Raji (cell line): ENCODE data around the gene PGBD5.

Experiments used
- POLR2A ChIP-seq: IDR thresholded peaks from 2 replicates; pipeline ENCODE4 v1.6.1; 2011; ENCODE audit warnings: low read depth, low read length, control low read depth; ENCODE audit not compliant: insufficient read depth

The PGBD5 gene

DNA sequence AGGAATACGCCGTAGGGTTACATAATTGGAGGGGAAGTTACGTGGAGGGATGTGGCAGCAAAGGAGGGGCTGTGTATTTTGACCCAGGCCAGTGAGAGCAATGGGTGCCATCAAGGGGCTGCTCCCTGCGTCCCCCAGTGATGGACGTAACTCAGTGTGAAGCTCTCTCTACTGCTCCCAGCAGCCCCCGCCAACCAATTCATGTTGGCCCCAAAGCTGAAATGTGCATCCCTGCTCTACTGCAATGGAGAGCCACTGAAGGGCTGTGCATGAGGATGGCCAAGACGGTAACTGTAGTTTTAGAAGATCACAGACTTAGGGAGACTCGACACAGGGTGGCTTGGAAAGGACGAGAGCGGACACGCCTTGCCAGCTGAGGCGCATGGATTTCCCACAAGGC, 38.3 kb downstream of the PGBD5 start:
- TF ChIP-seq POLR2A: no peak

DNA sequence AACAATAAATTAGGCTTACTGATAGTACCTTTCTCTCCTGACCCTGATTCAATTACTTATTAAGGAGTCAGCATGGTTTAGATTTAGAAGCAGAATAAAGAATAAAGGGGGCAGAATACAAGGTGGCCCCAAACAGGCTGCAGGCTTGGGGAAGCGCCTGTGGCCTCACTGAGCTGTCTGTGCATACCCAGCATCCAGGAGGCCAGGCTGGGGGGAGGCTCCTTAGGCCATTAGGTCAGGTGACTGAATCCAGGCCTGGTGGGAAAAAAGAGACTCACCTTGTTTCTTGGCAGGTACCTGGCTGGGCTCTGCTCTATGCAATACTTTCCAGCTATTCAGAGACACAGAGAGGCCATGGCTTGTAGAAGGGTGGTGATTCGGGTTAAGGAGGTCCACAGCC, 38.8 kb downstream of the PGBD5 start:
- no peak for TF ChIP-seq POLR2A

DNA sequence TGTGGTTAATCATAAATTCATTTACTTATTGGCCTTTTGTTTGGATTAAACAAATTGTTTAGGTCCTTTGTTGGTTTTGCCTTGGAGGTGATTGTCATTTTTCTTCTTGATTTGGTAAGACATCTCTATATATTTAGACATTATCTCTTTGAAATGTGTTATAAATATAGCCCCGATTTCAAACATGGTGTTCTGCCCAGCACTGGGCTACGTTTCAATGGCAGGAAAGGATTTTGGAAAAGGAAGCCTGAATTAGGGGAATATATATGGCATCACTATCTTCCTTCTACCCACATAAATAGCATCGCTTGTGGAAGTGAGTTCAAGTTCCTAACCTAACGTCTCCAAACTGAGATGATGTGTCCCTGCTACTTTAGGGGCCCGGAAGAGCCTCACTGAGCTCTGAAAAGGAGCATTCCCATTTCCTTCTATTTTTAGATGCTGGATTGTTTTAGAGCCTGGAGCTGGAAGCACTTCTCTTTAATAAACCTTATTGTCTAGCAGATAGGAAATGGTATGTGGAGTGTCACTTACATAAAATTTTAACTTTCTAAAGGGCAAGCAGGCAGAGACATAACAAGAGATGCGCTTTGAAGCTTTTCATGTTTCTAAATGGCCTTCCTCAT, 39.4 kb downstream of the PGBD5 start:
- no peak for TF ChIP-seq POLR2A

DNA sequence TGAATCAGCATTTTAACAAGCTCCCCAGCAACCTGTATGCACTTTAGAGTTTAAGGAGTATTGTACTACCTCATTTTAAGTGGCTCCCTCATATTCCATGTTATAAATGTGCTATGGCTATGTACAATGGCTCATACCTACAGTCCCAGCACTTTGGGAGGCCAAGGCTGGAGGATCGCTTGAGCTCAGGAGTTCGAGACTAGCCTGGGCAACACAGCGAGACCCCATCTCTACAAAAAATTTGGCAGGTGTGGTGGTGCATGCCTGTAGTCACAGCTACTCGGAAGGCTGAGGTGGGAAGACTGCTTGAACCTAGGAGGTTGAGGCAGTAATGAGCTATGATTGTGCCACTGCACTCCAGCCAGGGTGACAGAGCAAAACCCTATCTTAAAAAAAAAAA, 40.2 kb downstream of the PGBD5 start:
- no peak for TF ChIP-seq POLR2A

DNA sequence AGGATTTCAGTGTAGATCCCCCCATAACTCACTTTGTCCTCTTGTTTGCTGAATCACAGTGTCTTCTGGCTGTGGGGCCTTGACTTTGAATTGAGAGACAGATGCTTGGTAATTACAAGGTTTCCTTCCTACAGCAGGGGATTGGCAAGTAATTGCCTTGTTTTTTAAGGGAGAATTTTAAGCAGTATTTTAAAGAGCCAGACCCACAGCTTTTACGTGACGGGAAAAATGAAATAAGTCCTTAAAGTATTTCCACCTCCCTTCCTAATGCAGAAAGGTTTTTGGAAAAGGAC, 41.0 kb downstream of the PGBD5 start:
- no peak for TF ChIP-seq POLR2A

DNA sequence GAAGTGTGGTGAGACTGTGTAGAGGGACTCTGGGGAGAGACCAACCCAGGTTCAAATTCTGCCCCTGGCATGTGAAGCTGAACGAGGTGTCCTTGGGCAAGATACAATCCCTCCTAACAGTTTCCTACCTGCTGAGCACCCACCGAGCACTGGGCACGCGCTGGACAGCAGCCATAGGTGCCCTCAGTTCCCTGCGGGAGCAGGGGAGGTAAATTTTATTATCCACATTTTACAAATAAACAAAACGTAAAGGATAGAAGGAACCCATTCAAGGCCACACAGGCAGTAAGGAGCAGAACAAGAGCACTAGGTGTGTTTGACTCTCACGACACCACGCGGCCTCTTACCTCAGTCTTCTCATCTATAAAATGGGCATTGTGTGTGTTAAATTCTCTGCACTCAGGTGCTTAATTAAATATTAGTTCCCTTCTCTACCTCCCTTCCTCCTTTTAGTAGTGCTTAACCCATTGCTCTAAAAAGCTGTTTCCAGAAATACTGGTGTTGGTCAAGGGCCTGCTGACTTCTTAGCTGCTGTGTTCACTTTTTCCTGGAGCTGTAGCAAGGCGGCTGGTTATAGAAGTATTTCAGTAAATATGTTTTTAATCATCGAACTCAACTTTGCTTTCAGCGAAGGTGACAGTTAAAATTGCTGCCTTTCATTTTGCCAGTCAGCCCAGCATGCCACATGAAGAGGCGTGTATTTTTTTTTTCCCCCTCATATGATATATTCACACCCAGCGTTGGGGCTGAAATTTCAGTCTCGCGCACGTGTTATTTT, 41.6 kb downstream of the PGBD5 start:
- no peak for TF ChIP-seq POLR2A

DNA sequence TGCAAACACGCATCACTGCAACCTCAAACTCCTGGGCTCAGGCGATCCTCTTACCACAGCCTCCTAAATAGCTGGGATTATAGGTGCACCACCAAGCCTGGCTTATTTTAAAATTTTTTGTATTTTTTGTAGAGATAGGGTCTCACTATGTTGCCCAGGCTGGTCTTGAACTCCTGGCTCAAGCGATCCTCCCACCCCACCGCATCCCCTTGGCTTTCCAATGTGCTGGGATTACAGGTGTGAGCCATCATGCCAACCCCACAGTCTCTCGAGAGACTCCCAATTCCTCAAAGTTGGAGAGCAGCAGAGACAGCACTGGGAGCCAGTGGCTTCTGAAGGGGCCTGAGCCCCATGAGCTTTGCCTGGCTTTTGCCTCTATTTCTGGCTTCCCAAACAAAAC, 42.7 kb downstream of the PGBD5 start:
- TF ChIP-seq POLR2A: no peak

DNA sequence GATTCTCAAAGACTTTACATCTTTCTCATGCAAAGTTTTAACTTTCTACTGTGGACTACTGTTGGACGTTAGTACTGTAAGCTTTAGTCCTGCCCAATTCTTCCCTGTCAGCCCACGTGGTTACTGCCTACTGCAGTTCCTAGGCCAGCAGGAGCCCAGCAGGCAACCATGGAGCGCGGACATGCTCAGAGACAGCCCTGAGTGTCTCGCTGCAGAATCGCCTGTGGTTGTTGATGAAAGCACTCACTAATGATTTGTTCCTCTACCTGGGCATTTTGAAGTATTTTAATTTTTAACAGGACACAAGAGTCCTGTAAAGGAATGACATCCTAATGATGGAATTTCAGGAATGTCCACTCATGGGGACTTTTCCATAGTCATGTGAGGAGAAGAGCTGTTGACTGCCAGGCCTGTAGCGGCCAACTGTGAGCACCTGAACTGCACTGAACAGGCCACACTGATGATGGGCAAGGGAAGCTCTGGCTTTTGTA, 44.1 kb downstream of the PGBD5 start:
- no peak for TF ChIP-seq POLR2A

DNA sequence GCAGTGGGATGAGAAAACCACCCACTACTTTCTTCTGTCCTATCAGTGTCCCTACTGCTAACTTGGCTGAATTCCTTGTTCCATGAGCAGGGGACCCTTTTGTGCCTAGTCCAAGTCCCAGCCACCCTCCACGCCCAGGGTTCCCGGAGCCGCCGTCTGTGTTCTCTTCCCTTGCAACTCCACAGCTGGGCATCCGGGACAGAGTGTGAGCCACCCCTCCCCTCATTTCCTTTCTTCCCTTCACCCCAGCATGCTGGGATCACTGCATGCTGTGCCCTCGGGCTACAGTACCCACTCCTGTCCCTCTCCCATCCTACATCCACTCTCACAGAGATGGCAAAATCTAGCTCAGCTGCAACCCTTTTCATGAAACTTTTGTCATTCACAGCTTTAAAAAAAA, 44.5 kb downstream of the PGBD5 start:
- no peak for TF ChIP-seq POLR2A

DNA sequence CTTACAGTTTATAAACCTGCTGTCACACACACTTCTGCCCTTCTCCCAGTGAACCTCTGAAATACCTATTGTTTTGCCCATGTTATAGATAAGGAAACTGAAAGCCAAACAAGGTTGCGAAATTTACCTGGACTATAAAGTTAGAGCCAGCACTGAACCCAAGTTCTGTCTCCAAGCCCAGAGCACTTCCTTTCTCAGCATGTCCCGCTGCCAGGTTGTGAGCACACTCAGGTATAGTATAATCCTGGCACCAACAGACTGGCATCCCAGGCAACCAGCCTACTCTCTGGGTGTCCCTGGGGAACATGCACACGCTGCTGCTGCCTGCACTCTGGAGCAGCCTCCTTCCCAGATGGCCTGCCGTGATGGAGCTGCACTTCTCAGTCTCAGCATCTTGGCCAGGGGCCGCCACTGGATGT, 45.1 kb downstream of the PGBD5 start:
- no peak for TF ChIP-seq POLR2A

DNA sequence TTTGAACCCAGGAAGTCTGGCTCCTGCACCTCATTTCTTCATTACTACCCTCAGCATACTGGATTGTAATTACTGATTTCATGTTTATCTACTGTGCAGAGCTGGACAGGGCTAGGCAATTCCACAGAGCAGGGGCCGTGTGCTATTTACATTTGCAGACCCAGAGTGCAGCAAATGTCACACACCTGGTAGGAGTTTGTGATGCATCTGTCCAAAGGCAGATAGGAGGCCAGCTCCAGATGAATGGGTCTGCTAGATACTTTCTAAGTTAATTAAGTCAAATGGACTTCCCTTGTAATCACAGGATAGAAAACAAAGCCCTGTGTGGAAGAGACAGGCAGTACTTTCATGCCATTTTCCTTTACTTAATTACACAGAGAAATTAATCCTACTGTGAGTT, 46.2 kb downstream of the PGBD5 start:
- TF ChIP-seq POLR2A: no peak

DNA sequence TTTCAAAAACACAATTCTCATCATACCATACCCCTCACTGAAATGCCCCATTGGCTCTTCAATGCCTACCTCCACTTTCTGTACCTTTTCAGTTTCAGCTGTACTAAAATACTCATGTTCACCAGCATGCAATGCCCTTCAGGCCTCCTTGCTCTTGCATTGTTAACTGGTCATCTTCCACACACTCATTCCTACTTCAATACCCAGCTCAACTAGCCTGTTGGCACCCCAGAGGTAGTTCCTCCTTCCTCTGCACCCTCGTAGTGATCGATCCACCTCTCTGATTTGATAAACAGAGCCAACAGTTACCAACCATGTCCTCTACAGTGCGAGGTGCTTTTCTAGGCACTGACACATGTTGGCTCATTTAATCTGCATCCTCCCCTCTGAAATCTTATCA, 46.7 kb downstream of the PGBD5 start:
- TF ChIP-seq POLR2A: no peak

DNA sequence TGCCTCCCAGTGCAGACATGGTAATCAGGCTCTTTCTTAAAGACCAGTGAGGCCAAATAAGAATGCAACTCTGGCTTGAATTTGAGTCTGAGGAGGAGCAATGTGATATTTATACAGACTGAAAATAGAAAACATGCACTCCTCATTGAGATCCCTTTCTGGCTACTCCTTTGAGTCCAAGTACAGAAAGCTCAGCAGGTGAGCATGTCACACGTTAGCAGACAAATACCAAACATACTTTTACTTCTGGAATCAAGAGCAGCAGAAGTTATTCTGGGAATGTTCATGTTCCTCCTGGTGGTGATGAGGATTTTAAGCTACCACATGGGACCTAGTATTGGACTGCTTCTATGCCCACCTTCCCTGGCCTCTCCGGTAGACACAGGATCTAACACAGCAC, 48.3 kb downstream of the PGBD5 start:
- no peak for TF ChIP-seq POLR2A

DNA sequence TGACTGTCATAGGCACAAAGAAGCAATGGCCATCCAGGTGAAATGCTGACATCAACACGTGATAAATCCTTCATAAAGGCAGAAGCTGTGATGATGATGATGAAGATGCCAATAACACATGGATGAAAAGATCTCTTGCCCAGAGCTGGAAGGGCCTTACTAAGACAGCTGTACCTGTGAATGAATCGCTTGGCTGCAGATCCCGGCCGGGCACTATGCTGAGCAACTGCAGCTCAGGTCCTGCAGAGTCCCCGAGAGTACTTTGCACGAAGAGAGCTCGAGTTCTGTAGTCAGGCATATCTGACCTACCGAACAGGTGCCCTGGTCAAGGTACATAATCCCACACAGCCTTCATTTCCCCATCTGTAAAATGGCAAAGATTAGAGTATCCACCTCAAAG, 48.8 kb downstream of the PGBD5 start:
- TF ChIP-seq POLR2A: no peak

DNA sequence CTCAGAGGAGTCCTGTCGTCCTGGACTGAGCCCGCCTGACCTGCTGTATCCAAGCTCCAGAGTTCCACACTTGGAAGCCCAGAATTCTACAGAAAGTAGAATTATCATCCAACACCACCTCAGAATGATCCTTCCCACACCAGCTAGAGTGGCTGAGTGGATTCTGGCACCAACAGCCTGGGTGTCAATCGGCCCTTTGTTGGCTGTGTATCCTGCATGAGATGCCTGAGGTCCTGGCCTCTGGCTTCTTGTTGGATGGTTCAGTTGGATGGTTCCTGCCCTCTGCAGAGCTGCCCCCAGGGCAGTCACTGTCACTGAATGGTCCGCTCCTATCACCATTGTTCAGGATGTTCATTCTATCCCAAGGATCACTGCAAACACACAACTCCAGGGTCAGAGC, 49.8 kb downstream of the PGBD5 start:
- no peak for TF ChIP-seq POLR2A

DNA sequence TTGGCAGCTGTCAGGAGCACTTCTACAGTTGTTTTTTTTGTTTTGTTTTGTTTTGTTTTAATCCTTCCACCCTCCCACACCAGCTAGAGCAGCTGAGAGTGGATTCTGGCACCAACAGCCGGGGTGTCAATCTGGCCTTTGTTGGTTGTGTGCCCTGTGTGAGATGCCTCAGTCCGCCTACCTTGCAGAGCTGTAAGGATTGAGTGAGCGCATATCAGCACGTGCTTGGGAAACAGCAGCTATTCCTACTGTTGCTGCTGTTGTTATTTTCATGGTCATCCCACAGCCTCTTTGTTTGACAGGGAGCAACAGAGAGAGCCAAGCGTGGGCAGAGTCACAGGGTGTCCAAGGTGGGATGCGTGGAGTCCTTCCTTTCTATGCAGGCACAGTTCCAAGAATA, 50.4 kb downstream of the PGBD5 start:
- no peak for TF ChIP-seq POLR2A

DNA sequence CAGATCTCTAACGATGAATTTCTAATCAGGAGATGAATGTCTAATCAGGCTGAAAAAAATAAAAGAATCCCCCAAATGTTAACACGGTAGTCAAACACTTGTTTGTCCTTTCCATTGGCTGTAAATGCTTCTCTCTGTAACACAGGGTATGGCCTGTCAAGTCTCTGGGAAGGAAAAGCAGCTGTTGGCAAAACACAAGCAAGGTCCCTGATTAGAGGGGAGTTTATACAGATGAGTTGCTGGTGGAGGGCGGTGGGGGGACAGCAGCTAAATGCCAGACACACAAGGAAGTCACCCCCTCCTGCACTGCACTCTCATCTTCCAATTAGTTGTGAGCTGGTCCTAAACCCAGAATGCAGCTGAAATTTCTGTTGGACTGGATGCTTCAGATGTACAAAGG, 51.0 kb downstream of the PGBD5 start:
- TF ChIP-seq POLR2A: no peak

DNA sequence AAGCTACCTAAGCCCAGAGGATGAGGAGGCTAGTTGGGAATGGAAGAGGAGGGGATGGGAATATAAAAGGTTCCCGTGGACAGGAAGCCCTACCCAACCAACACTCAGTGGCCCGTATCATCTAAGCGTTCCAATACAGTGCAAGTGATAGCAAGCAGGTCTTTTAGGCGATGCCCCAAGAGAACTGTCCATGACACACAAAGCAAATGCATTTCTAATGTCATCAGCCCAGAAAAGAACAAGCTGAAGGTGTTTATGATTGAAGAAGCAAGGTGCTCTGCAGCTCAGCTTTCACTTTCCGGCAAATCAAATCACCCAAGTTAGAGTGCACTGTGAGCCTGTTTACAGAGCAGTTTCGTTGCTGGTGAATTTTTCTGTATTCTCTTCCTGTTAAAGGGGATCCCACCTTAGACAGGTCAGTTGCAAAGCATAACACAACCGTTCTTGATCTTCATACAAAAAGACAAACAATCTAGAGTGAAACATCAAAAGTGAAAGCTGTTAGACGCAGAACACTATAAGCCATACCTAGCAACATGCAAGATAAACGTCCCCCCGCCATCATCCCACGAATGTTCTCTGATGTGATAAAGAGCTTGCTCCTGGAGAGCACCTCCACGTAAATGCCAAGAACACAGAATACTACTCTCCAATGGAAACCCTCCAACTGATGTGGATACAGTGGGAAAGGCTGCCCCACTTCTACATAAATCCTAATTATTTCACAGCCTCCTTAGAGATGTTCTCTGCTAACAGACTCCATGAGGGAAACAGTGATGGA, 54.0 kb downstream of the PGBD5 start:
- no peak for TF ChIP-seq POLR2A
